Non-pigmented ciliary epithelial cell (primary cell): ENCODE measurements around the gene RND3.

Experiments
- DNase-seq: peaks from one replicate; pipeline ENCODE4 v3.0.0-alpha.2; 2010; ENCODE audit warnings: low read depth

The RND3 gene

DNA sequence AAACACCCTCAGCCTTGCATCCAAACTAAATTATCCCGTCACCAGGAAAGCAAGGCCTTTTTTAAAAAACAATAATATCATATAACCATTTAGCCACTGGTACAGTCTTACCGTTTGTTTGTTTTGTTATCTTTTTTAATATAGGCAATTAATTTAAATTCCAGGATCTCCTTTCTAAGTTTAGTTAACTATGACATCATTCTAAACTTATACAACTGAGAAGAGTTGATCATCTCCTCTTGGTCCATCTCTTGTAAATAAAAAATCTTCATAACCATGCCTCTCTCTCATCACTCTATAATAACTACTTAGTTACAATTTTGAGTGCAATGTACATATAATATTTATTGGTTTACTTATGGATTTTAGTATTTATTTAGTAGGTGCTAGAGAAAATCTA lies 46.2 kb downstream of the RND3 start:
- DNase-seq, result no peak

- no peak for DNase-seq
These were observed 48.8 kb downstream of the RND3 start for GRCh38 chr2:150438654-150439053.

DNA sequence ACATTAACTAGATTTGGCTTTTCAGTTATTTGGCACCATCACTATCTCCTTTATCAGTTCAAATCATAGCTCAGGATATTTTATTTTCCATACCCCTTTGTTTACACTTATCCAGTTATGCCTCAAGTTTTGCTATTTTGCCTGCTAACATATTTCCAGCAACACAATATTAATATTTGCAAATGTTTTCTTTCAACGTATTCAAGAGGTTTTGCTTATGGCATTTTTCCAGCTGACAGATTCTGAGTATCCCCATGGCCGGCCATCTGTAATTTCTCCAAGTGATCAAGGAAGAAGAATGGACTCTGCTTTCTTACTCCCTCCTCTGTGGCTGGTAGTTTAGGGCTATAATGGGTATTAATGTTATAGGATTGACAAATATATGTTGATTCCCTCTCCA lies 49.4 kb downstream of the RND3 start:
- no peak for DNase-seq

DNA sequence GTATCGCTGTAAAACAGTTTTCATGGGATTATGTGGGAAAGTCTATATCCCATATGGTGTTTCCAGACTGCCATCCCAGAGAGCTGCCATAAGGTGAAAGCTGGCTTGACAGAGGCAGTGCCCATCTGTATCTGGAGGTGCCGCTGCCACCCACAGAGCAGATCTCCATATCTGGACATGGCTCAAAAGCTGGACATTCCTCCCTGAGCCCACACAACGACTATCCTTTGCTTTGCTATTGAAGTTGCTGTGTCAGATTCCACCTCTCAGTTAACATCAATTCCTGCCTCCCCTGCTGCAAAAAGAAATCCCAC lies 55.2 kb downstream of the RND3 start:
- DNase-seq, result no peak

GRCh38 chr2:150431561-150432311 lies 55.7 kb downstream of the RND3 start:
- no peak for DNase-seq

DNA sequence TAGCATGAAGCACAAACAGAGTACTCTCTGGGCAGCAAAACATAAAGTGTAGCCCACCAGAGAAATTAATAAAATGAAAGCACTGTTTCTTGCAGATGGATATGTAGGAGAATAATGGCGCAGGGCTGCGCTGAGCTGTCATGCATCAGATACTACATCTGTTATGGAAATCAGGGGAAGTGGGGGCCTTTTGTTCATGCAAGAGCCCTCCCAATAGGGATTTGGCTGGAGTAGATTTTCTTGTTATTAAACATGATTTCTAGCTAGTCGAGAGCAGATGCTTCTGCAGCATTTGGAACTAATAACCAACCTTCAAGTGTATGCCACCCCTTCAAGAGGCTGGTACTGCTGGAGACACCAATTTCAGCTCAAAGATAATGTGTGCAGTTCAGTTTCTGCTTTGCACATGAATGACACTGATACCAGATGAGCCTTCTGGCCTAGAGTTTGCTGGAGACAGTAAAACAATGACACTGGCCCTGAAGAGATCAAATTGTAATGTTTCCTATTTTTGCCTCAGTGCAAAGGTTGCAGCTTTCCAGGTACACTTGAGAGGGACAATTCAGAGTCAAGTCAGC lies 58.0 kb downstream of the RND3 start:
- no peak for DNase-seq

DNA sequence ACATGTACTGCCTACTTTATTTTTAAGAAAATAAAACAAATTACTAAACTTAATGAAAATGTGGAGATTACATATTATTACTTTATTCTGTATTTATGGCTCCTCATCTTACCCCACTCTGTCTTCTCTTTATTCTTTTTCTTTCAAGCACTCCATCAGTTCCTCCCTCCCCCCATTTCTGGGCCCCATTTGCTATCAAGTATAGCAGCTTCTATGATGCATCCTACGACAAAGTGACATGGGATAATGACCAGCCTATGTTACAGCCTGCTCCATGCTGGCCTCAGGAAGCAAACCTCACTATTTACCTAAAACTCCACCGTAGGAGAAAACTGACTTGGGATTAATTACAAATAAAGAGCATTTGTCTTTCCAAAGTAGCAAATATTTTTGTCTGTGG lies 58.8 kb downstream of the RND3 start:
- no peak for DNase-seq

- no peak for DNase-seq
These were observed 60.2 kb downstream of the RND3 start for GRCh38 chr2:150427298-150427697.

GRCh38 chr2:150426724-150427123 lies 60.7 kb downstream of the RND3 start:
- no peak for DNase-seq

DNA sequence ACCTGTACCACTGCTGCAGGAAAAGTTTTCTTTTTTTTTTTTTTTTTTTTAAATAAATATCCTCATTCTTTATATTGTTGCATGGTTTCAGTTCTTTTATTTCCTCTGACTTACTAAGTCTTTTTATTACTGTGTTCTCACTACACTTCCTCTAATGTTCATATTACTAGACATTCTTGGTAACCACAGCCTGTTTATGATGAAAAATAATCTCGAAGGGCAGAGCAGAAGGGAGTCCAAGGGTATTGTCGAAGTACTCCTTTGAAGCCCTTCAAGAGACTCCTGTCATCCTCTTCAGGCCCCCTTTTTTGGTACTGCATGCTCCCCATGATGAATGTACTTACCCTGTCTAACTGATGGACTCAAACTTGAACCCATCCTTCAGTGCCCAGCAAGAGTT lies 61.2 kb downstream of the RND3 start:
- no peak for DNase-seq

- DNase-seq, result no peak
These were observed 62.1 kb downstream of the RND3 start for GRCh38 chr2:150425121-150425955.

GRCh38 chr2:150424406-150424805 lies 63.1 kb downstream of the RND3 start:
- DNase-seq, result no peak

- no peak for DNase-seq
These were observed 66.3 kb downstream of the RND3 start for GRCh38 chr2:150421126-150421651.

DNA sequence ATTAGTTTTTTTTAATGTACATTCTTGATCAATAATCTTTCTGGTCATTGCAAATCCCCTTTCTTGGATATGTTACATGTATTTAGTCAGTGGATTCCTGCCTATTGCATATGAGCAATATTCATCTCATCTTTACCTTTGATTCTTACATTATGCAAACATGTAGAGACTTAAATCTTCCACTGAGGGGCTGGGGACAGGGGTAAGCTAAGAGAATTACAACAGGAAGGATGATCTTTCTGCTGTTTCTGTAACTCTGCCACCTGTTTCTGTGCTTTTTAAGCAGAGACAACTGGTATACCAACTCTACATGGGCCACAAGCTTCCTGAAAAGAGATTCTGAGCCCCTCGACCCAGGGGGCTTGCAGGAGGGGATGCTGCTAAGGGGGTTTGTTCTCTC lies 68.6 kb downstream of the RND3 start:
- DNase-seq, result no peak
